Neural progenitor cell (in vitro differentiated cells): ENCODE data around the gene HLA-DPB1.

ENCODE experiments used
- EZH2 ChIP-seq: fragments of 200-600 bp; sonication (generic); IDR thresholded peaks from 2 replicates; pipeline ENCODE4 v1.6.1; 2017; ENCODE audit warnings: antibody characterized with exemption, mild to moderate bottlenecking, moderate library complexity
- TF ChIP-seq, protein P1 (sequence below): fragments of 200-600 bp; sonication (generic); IDR thresholded peaks from 2 replicates; pipeline ENCODE4 v1.5.1; 2017; ENCODE audit warnings: antibody characterized with exemption, mild to moderate bottlenecking

DNA sequence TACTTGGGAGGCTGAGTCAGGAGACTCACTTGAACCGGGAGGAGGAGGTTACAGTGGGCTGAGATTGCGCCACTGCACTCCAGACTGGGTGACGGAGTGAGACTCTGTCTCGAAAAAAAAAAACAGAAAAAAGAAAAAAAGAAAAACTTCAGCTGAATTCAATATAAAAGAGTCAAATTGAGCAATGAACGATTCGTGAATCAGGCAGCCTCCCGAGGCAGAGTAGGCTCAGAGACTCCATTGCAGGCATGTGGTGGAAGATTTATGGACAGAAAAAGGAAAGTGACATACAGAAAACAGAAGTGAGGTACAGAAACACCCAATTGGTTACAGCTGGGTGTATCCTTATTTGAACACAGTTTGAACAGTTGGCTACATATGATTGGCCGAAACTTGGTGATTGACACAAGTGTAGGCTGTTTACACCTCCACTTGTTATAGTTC lies 56.3 kb downstream of the HLA-DPB1 start:
- TF ChIP-seq, protein P1, sequence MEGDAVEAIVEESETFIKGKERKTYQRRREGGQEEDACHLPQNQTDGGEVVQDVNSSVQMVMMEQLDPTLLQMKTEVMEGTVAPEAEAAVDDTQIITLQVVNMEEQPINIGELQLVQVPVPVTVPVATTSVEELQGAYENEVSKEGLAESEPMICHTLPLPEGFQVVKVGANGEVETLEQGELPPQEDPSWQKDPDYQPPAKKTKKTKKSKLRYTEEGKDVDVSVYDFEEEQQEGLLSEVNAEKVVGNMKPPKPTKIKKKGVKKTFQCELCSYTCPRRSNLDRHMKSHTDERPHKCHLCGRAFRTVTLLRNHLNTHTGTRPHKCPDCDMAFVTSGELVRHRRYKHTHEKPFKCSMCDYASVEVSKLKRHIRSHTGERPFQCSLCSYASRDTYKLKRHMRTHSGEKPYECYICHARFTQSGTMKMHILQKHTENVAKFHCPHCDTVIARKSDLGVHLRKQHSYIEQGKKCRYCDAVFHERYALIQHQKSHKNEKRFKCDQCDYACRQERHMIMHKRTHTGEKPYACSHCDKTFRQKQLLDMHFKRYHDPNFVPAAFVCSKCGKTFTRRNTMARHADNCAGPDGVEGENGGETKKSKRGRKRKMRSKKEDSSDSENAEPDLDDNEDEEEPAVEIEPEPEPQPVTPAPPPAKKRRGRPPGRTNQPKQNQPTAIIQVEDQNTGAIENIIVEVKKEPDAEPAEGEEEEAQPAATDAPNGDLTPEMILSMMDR: no peak
- TF ChIP-seq EZH2: no peak
